SU-DHL-6 (cell line): ENCODE results near the gene METTL24.

Experiments
- H2AFZ ChIP-seq: fragments of 200-600 bp; sonication (generic); 2 replicates; pipeline ENCODE4 v1.6.1; 2014; ENCODE audit warnings: low read depth, mild to moderate bottlenecking, moderate library complexity, mixed read lengths, antibody characterized with exemption, low read length; ENCODE audit not compliant: severe bottlenecking
- H3F3A ChIP-seq: fragments of 200-600 bp; shearing (Covaris generic); 2 replicates; pipeline ENCODE4 v1.6.0; 2016; ENCODE audit warnings: antibody characterized with exemption, mild to moderate bottlenecking; ENCODE audit not compliant: insufficient read depth
- H3K27ac ChIP-seq: fragments of 200-600 bp; sonication (generic); 2 replicates; pipeline ENCODE4 v1.5.1; 2016; ENCODE audit warnings: low read depth, mild to moderate bottlenecking, low read length, moderate library complexity, mixed read lengths
- H3K27me3 ChIP-seq: fragments of 200-600 bp; sonication (generic), shearing (Covaris generic); 2 replicates; pipeline ENCODE4 v1.6.0; 2014; ENCODE audit warnings: mild to moderate bottlenecking, low read length
- H3K36me3 ChIP-seq: fragments of 200-600 bp; sonication (generic); 2 replicates; pipeline ENCODE4 v1.6.1; 2014; ENCODE audit warnings: mild to moderate bottlenecking, low read length, mixed read lengths
- H3K4me2 ChIP-seq: fragments of 300-600, 200-600 bp; shearing (Covaris generic), sonication (generic); 2 replicates; pipeline ENCODE4 v1.6.0; 2014; ENCODE audit warnings: low read length, low read depth, mild to moderate bottlenecking; ENCODE audit not compliant: poor library complexity, severe bottlenecking
- H3K4me3 ChIP-seq: fragments of 200-600 bp; sonication (generic); 2 replicates; pipeline ENCODE4 v1.5.1; 2014; ENCODE audit warnings: antibody characterized with exemption, low read length, mild to moderate bottlenecking, mixed read lengths; ENCODE audit not compliant: insufficient read depth, poor library complexity, severe bottlenecking
- H3K79me2 ChIP-seq: fragments of 200-600 bp; sonication (generic); 2 replicates; pipeline ENCODE4 v1.6.1; 2014; ENCODE audit warnings: mild to moderate bottlenecking, low read length, moderate library complexity; ENCODE audit not compliant: insufficient read depth
- H3K9ac ChIP-seq: fragments of 200-600 bp; sonication (generic); 2 replicates; pipeline ENCODE4 v1.7.0; 2014; ENCODE audit warnings: mild to moderate bottlenecking, low read length
- H3K9me2 ChIP-seq: fragments of 200-600 bp; sonication (generic); replicated peaks from 2 replicates; pipeline ENCODE4 v1.6.1; 2014; ENCODE audit warnings: low read length; ENCODE audit not compliant: insufficient read depth
- H3K9me3 ChIP-seq: fragments of 200-600 bp; sonication (generic); 2 replicates; pipeline ENCODE4 v1.6.1; 2014; ENCODE audit warnings: low read length, mixed read lengths; ENCODE audit not compliant: insufficient read depth
- H4K20me1 ChIP-seq: fragments of 200-600 bp; sonication (generic); 2 replicates; pipeline ENCODE4 v1.6.1; 2014; ENCODE audit warnings: low read depth, mild to moderate bottlenecking, antibody characterized with exemption, low read length, moderate library complexity, mixed read lengths
- CTCF ChIP-seq: fragments of 200-600 bp; sonication (generic); IDR thresholded peaks from one replicate; pipeline ENCODE4 v1.5.1; 2017; ENCODE audit warnings: antibody characterized with exemption, mild to moderate bottlenecking, low read length, moderate library complexity; ENCODE audit not compliant: insufficient read depth, poor library complexity, severe bottlenecking
- EZH2phosphoT487 ChIP-seq: fragments of 200-600 bp; sonication (generic), shearing (Covaris generic); conservative IDR thresholded peaks from 2 replicates; pipeline ENCODE4 v1.6.1; 2018; ENCODE audit warnings: mild to moderate bottlenecking, antibody characterized with exemption, low read length, moderate library complexity, mixed read lengths

The METTL24 gene

GRCh38 chr6:110389689-110390382 is 31.7 kb upstream of the METTL24 start:
- Histone ChIP-seq H3K9ac (no peak overlapping the region), H3K27ac (no peak overlapping the region), H3K27me3 (no peaks in the 10 kb centered on the region), H3K79me2 (no peaks in the 10 kb centered on the region), H4K20me1 (no peaks in the 10 kb centered on the region), H3K9me3 (no peaks in the 10 kb centered on the region), H3K4me3 (no peak overlapping the region), H3F3A (no peaks in the 10 kb centered on the region), H3K9me2 (no peaks in the 10 kb centered on the region), H2AFZ (no peak overlapping the region), H3K36me3 (no peaks in the 10 kb centered on the region), H3K4me2 (no peak overlapping the region)
- TF ChIP-seq CTCF (no peak), EZH2phosphoT487 (no peak)

- no peaks in the 10 kb centered on the region for H3F3A ChIP-seq
- H3K27ac ChIP-seq = no peak overlapping the region
- H3K9me2 ChIP-seq = no peaks in the 10 kb centered on the region
- TF ChIP-seq CTCF (no peak), EZH2phosphoT487 (no peak)
- H2AFZ ChIP-seq = no peak overlapping the region
- H3K9ac ChIP-seq = no peak overlapping the region
- no peaks in the 10 kb centered on the region for H4K20me1 ChIP-seq
- no peaks in the 10 kb centered on the region for H3K9me3 ChIP-seq
- H3K79me2 ChIP-seq = no peaks in the 10 kb centered on the region
- no peaks in the 10 kb centered on the region for H3K27me3 ChIP-seq
- no peak overlapping the region for H3K4me2 ChIP-seq
- no peaks in the 10 kb centered on the region for H3K36me3 ChIP-seq
- H3K4me3 ChIP-seq = no peak overlapping the region
Measured at GRCh38 chr6:110387986-110388385, 29.8 kb upstream of the METTL24 start.

- H3K4me2 ChIP-seq = no peak overlapping the region
- no peak for TF ChIP-seq EZH2phosphoT487
- no peak for TF ChIP-seq CTCF
- H2AFZ ChIP-seq = no peak overlapping the region
Measured at GRCh38 chr6:110385458-110385863, 27.3 kb upstream of the METTL24 start.

More at GRCh38 chr6:110385458-110385863, 27.3 kb upstream of the METTL24 start:
- Histone ChIP-seq H3K79me2 (no peaks in the 10 kb centered on the region), H3K9me2 (no peaks in the 10 kb centered on the region), H3K9ac (no peak overlapping the region), H3K36me3 (no peaks in the 10 kb centered on the region), H3K27ac (no peak overlapping the region), H3K4me3 (no peak overlapping the region), H3K27me3 (no peaks in the 10 kb centered on the region), H3F3A (no peaks in the 10 kb centered on the region), H3K9me3 (no peaks in the 10 kb centered on the region), H4K20me1 (no peaks in the 10 kb centered on the region)
